ENCODE measurements around the gene BAIAP2L1.
"Not testable (repeated sequence)": the region's sequence is repeated elsewhere in the genome, so short reads cannot be mapped to it uniquely, and the experiment has no call there.

The BAIAP2L1 gene

DNA sequence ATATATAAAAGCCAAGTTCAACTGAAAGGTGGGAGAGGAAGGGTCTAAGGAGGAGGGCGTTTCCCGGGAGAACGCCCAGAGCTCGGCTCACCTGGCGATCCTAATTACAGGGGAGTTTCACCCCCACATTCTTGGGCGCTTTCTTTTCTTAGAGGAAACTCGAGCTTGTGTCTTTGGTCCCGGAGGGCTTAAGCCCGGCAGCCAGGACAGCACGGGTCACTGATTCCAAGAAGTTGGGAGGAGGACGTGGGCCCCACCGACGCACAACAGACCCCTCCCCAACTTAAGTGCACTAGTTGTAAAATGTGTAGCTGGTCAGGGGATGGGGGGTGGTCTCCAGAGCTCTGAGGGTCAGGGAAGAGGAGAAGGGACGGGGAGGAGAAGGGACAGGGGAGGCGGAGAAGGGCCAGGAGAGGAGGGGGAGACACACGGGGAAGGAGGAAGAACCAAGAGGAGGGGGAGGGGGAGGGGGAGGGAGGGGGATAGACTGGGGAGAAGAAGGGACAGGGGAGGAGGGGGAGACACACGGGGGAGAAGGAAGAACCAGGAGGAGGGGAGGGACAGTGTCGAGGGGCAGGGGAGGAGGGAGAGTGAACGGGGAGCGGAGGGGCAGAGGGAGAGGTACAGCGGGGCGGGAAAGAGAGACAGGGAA, 874 bp downstream of the BAIAP2L1 start:
- peak overlapping the region; percentile 69 for H3K4me3 ChIP-seq (ENCODE audit: low read depth, low read length)

DNA sequence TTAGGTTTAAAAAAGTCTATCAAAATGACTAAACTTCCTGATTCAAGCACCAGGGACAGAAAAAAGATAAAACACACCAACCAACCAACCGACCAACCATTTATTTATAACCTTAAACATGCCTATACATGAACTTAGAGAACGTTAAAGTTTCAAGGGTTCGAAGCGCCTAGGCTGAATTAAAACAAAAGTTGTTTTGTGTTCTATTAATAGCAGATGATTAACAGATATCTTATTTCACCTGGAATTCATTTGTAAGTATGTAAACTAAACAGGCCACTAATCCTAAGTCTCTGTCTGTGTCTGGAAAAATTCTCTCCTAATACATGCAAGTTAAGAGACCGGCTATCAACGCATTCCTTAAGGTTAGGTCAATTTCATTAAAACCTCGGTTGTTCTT, 1.4 kb downstream of the BAIAP2L1 start:
- H3K4me3 ChIP-seq (ENCODE audit: low read depth, low read length), result peak overlapping the region; percentile 24

GRCh38 chr7:98398567-98399372, 2.1 kb downstream of the BAIAP2L1 start:
- H3K4me3 ChIP-seq (ENCODE audit: low read depth, low read length), result peak overlapping the region; percentile 24

GRCh38 chr7:98396768-98397167, 4.1 kb downstream of the BAIAP2L1 start:
- H3K4me3 ChIP-seq (ENCODE audit: low read depth, low read length), result no peak overlapping the region

- H3K4me3 ChIP-seq (ENCODE audit: low read depth, low read length), result no peak overlapping the region
Measured at GRCh38 chr7:98395951-98396350, 4.9 kb downstream of the BAIAP2L1 start.

DNA sequence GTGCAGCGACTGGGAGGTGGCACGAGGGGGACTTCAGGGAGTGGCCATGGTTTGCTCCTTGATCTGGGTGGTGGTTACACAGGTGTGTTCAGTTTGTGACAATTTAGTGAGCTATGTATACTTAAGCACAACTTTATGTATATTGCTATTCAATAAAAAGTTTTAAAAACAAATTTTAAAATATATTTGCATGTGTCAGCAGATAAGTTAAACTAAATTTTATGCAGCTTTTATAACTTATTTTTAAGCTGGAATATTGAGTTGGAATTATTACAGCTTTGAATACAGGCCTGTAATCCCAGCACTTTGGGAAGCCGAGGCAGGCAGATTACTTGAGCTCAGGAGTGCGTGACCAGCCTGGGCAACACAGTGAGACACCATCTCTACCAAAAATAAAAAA, 5.4 kb downstream of the BAIAP2L1 start:
- H3K4me3 ChIP-seq (ENCODE audit: low read depth, low read length), result no peak overlapping the region

- H3K4me3 ChIP-seq (ENCODE audit: low read depth, low read length), result no peak overlapping the region
Measured at GRCh38 chr7:98394377-98394836, 6.5 kb downstream of the BAIAP2L1 start.

DNA sequence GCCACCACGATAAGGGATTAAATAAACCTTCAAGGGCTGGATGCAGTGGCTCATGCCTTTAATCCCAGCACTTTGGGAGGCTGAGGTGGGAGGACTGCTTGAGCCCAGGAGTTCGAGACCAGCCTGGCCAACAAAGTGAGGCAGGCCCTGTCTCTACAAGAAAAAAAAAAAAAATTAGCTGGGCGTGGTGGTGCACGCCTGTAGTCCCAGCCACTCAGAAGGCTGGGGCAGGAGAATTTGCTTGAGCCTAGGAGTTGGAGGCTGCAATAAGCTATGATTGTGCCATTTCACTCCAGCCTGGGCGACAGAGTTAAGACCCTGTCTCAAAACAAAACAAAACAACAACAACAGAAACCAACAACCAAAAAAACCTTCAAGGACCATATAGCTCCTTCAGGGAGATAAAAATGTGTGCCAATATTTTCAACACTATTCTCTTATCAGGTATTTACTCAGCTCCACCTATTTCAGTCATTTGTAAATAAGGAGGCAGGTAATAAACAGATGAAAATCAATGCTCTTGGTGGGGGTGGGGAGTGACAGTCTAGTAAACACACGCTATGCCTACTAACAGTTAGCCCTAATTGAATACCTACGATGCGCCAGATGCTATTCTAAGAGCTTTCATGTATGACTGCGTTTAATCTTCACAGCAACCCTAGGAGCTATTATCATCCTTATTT, 13.2 kb downstream of the BAIAP2L1 start:
- no peak overlapping the region for H3K4me3 ChIP-seq (ENCODE audit: low read depth, low read length)

DNA sequence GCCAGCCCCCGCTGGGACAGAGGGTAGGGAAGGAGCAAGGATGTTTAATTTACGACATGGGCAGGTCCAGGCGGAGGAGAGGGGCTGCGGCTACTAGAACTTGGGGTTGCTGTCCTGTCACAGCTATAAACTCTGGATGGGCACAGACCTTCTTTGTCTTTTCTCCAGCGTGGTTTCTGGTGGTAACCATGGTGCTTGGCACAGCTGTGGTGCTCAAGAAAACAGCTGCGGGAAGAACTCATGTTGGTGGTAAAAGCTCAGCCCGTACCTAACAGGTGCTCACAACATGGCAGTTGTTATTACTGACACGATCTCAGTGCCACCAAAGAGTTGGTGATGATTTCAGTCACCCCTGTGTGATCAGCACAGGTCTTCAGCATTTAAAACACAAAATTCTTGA, 13.8 kb downstream of the BAIAP2L1 start:
- no peak overlapping the region for H3K4me3 ChIP-seq (ENCODE audit: low read depth, low read length)

DNA sequence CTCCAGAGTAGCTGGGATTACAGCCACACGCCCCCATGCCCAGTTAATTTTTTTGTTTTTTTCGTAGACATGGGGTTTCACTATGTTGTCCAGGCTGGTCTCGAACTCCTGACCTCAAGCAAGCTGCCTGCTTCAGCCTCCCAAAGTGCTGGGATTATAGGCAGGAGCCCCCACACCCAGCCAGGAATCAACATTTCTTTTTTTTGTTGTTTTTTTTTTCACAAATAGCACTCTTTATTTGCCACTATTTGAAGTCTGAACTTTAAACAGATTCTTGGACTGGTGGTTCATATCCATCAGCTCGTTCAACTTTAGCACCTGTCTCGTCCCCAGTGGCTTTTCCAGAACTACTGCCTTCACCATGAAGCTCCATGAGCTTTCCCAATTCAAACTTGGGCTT, 15.4 kb downstream of the BAIAP2L1 start:
- not testable (repeated sequence) for H3K4me3 ChIP-seq (ENCODE audit: low read depth, low read length)

GRCh38 chr7:98378210-98378819, 22.6 kb downstream of the BAIAP2L1 start:
- no peak overlapping the region for H3K4me3 ChIP-seq (ENCODE audit: low read depth, low read length)

DNA sequence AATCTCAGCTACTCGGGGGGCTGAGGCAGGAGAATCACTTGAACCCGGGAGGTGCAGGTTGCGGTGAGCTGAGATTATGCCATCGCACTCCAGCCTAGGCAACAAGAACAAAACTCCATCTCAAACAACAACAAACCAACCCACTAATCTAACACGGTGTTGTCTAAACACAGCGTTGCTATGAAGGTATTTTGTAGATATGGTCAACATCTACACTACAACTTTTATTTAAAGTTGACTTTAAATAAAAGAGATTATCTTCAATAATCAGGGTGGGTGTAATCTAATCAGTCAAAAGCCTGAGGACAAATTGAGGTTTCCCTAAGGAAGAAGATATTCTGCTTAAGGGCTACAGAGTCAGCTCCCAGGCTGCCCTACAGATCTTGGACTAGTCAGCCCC, 24.2 kb downstream of the BAIAP2L1 start:
- H3K4me3 ChIP-seq (ENCODE audit: low read depth, low read length), result no peak overlapping the region

DNA sequence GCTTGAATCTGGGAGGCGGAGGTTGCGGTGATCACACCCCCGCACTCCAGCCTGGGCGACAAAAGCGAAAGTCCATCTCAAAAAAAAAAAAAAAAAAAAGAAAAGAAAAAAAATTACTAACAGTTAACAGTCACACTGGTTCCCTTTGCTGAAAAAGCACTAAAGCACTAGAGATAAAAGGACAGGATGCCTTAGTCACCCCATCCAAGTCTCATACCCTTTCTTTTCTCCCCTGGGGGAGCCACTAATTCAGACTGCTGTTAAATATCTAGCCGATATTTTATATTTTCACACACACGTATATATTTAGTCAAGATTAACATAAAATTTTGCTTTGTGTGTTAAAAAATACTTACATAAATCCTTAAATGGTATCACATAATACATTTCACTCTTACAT, 25.2 kb downstream of the BAIAP2L1 start:
- H3K4me3 ChIP-seq (ENCODE audit: low read depth, low read length), result no peak overlapping the region

GRCh38 chr7:98374285-98374680, 26.6 kb downstream of the BAIAP2L1 start:
- no peak overlapping the region for H3K4me3 ChIP-seq (ENCODE audit: low read depth, low read length)

- H3K4me3 ChIP-seq (ENCODE audit: low read depth, low read length), result no peak overlapping the region
Measured at GRCh38 chr7:98372993-98373392, 27.9 kb downstream of the BAIAP2L1 start.

DNA sequence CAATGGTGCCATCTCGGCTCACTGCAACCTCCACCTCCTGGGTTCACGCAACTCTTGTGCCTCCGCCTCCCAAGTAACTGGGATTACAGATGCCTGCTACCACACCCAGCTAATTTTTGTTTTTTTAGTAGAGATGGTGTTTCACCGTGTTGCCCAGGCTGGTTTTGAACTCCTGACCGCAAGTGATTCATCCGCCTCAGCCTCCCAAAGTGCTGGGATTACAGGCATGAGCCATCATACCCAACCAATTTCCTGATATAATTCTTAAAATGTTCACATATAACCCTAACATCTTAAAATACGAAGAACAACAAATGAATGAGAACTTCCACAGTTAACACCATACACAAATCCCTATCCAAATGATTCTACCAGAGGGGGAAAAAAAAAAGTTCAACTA, 31.2 kb downstream of the BAIAP2L1 start:
- no peak overlapping the region for H3K4me3 ChIP-seq (ENCODE audit: low read depth, low read length)

GRCh38 chr7:98368716-98369115, 32.2 kb downstream of the BAIAP2L1 start:
- no peak overlapping the region for H3K4me3 ChIP-seq (ENCODE audit: low read depth, low read length)

DNA sequence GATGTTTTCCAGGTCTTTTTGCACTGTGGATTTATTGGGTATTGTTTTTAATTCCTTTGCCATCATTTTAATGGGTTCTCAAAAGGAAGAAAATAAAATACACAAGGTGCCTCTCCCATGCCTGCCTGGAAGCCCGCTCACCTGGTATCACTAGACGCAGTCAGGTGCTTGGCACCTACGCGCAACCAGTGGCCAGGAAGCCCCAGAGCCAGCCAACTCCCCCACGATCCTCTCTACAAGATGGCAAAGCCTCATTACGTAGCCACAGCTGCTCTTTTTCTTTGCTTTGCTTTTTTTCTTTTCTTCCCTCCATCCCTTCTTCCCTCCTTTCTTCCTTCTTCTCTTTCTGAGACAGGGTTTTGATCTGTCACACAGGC, 34.3 kb downstream of the BAIAP2L1 start:
- no peak overlapping the region for H3K4me3 ChIP-seq (ENCODE audit: low read depth, low read length)

DNA sequence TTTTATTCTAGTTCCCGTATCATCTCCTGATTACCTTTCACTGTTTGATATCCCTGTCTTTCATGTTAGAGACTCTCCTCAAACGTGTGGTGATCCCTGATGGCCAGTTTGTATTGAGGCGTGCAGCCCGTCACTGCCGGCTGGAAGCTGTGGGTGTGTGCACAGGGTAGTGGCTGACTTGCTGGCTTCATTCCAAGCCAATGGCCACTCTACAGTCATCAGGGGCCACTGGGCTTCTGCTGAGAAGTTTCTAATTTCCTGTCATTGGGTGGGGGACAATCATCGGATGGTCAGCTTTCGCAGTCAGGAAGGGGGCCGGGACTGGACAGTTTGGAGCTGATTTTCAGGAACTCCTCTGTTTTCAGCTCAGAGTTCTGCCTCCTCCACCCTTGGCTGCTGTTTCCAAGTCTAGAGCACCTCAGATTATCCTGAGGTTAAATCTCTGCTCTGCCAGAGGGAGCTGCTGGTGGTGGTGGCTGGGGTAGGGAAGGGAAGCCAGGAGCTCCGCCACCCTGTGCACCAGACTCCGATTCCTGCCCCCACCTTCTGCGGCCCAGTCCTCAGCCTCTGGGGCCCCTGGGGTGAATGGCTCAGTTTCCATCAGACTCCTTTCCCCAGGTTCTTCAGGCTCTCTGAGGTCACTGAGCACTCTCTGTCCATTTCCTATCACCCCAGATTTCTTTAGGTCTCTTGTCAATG, 34.9 kb downstream of the BAIAP2L1 start:
- no peak overlapping the region for H3K4me3 ChIP-seq (ENCODE audit: low read depth, low read length)

DNA sequence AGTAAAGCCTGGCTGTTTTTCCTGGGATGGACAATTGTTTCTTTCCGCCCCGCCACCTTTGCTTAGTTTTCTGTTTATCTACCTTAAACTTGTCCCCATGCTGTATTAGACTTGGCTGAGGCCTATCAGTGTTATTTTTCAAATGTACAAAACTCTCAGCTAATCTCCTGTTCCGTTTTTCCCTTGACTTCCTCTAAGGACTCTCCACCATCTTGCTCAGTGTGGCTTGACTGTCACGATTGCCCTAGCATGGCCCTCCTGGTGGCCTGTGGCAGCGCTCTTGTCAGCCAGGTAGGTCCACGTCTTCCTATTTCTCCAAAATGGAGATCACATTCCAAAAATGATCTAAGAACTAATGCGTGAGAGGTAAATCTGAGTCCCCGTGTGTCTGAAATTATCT, 36.7 kb downstream of the BAIAP2L1 start:
- H3K4me3 ChIP-seq (ENCODE audit: low read depth, low read length), result no peak overlapping the region

GRCh38 chr7:98362517-98362916, 38.4 kb downstream of the BAIAP2L1 start:
- no peak overlapping the region for H3K4me3 ChIP-seq (ENCODE audit: low read depth, low read length)
